Caco-2 (cell line): ENCODE data around the gene ANKRD34B. TPM values are rescaled to one million over a fixed set of nuclear protein-coding genes. Genes with fewer than 3 reads are reported as not detected.

Source experiments
- BruUV-seq: library from RNA; stranded (reverse); fragments of 400-500 nt; replicated peaks from 2 replicates; lab custom pipeline; 2021; lab: Mats Ljungman, UMichigan
- CTCF ChIA-PET: fragments of 300-600 bp; sonication (Branson Sonifier 250); formaldehyde crosslinking; loops from one replicate; lab custom pipeline; 2022; ENCODE audit warnings: antibody characterized with exemption; lab: Charles Lee
- POLR2A ChIA-PET: fragments of 300-600 bp; sonication (Branson Sonifier 250); formaldehyde crosslinking; loops from one replicate; lab custom pipeline; 2022; ENCODE audit warnings: antibody characterized with exemption; lab: Charles Lee
- DNase-seq, 2 experiments: peaks; one replicate each; pipeline versions ENCODE4 v3.0.0 to v3.0.0-alpha.2; 2020 to 2022
- H3K27me3 ChIP-seq: replicated peaks from 2 replicates; pipeline ENCODE4 v1.6.0; 2011; ENCODE audit warnings: low read length; ENCODE audit not compliant: control insufficient read depth, insufficient read depth
- H3K36me3 ChIP-seq: 2 replicates; pipeline ENCODE4 v1.5.1; 2011; ENCODE audit warnings: low read length; ENCODE audit not compliant: control insufficient read depth, insufficient read depth
- H3K4me1 ChIP-seq: fragments of 250-450 bp; sonication (Bioruptor Pico); 2 replicates; pipeline ENCODE4 v1.5.1; 2020; ENCODE audit warnings: mild to moderate bottlenecking
- H3K4me3 ChIP-seq: 2 replicates; pipeline ENCODE4 v1.5.1; 2011; ENCODE audit warnings: low read depth, mild to moderate bottlenecking, control low read depth, low read length
- H3K9me3 ChIP-seq: fragments of 250-450 bp; sonication (Bioruptor Pico); 2 replicates; pipeline ENCODE4 v1.5.1; 2020; ENCODE audit warnings: mild to moderate bottlenecking, moderate library complexity
- H3K27ac Mint-ChIP-seq: one replicate; pipeline ENCODE4 v1.8.0; 2022; ENCODE audit warnings: mixed read lengths; ENCODE audit not compliant: unreplicated experiment
- H3K27me3 Mint-ChIP-seq: one replicate; pipeline ENCODE4 v1.8.0; 2022; ENCODE audit warnings: mixed read lengths; ENCODE audit not compliant: insufficient read depth, unreplicated experiment
- H3K36me3 Mint-ChIP-seq: one replicate; pipeline ENCODE4 v1.8.0; 2022; ENCODE audit warnings: mild to moderate bottlenecking, mixed read lengths; ENCODE audit not compliant: insufficient read depth, unreplicated experiment
- H3K4me1 Mint-ChIP-seq: one replicate; pipeline ENCODE4 v1.8.0; 2022; ENCODE audit warnings: low read depth, mixed read lengths; ENCODE audit not compliant: unreplicated experiment
- H3K4me3 Mint-ChIP-seq: one replicate; pipeline ENCODE4 v1.8.0; 2022; ENCODE audit warnings: mild to moderate bottlenecking, moderate library complexity, mixed read lengths; ENCODE audit not compliant: unreplicated experiment
- H3K9me3 Mint-ChIP-seq: one replicate; pipeline ENCODE4 v1.8.0; 2022; ENCODE audit warnings: mixed read lengths; ENCODE audit not compliant: unreplicated experiment
- CTCF ChIP-seq, 2 experiments: fragments of 200-600 bp in 1 of 2; IDR thresholded peaks; 1 replicate in 1 of 2; 2 replicates in 1 of 2; pipeline versions ENCODE4 v1.5.1 to v1.8.0; 2011 to 2022; ENCODE audit warnings: antibody characterized with exemption in 1 of 2, control low read depth in 1 of 2, inconsistent platforms in 1 of 2, low read depth in 1 of 2, low read length in 1 of 2, mild to moderate bottlenecking in 1 of 2, moderate library complexity in 1 of 2; ENCODE audit not compliant: insufficient read depth in 1 of 2, severe bottlenecking in 1 of 2, unreplicated experiment in 1 of 2
- intact Hi-C: fragments of 100-400 bp; cut with micrococcal nuclease; formaldehyde crosslinking; loops from one replicate; pipeline ENCODE4 v1.10.0; 2022; ENCODE audit not compliant: unreplicated experiment
- total RNA-seq: library from RNA; stranded (reverse); gene quantifications from 2 replicates; pipeline ENCODE4 v1.2.3, GENCODE V29; 2022

Gene ANKRD34B
- total RNA-seq, 1 experiment from 2014 or later = 0.07 TPM

GRCh38 chr5:80566711-80567259 lies 3.3 kb downstream of the ANKRD34B start:
- no TSS peak for BruUV-seq
- no peaks in the 10 kb centered on the region for H3K9me3 Mint-ChIP-seq
- intact Hi-C loops = loop anchor here (10.0 kb wide), 1 partner anchor 82 kb away; the partner anchor contains the start of gene FAM151B
- H3K27ac Mint-ChIP-seq = no peak overlapping the region
- 0 out of 2 replicates have a peak, but pooled peaks cover 6% of the 10 kb centered on the region for H3K4me1 ChIP-seq
- H3K9me3 ChIP-seq = no peaks in the 10 kb centered on the region
- ChIA-PET POLR2A (no interaction called here), CTCF (no interaction called here)
- H3K27me3 Mint-ChIP-seq = peaks cover 30% of the 10 kb centered on the region
- no peak overlapping the region for H3K4me3 Mint-ChIP-seq
- H3K4me1 Mint-ChIP-seq = no peaks in the 10 kb centered on the region
- no peak overlapping the region for H3K4me3 ChIP-seq
- no peak for DNase-seq
- H3K36me3 ChIP-seq = no peaks in the 10 kb centered on the region
- no peak for TF ChIP-seq CTCF (IDR thresholded peaks at IDR 0.05; ENCODE audit: insufficient read depth in 1 of 2, low read depth in 1 of 2, low read length in 1 of 2, severe bottlenecking in 1 of 2, unreplicated experiment in 1 of 2)
- H3K27me3 ChIP-seq = peaks cover 2% of the 10 kb centered on the region
- H3K36me3 Mint-ChIP-seq = no peaks in the 10 kb centered on the region

- intact Hi-C loops = loop anchor here (10.0 kb wide), 1 partner anchor 81 kb away; the partner anchor contains the start of gene FAM151B
- POLR2A ChIA-PET = no interaction called here
- no peak for DNase-seq
- no peaks in the 10 kb centered on the region for H3K4me1 Mint-ChIP-seq
- BruUV-seq = no TSS peak
- Histone ChIP-seq H3K4me3 (no peak overlapping the region), H3K4me1 (0 out of 2 replicates have a peak, but pooled peaks cover 3% of the 10 kb centered on the region), H3K27me3 (peaks cover 2% of the 10 kb centered on the region), H3K36me3 (no peaks in the 10 kb centered on the region), H3K9me3 (no peaks in the 10 kb centered on the region)
- H3K4me3 Mint-ChIP-seq = no peak overlapping the region
- H3K36me3 Mint-ChIP-seq = no peaks in the 10 kb centered on the region
- TF ChIP-seq CTCF (IDR thresholded peaks at IDR 0.05; ENCODE audit: insufficient read depth in 1 of 2, low read depth in 1 of 2, low read length in 1 of 2, severe bottlenecking in 1 of 2, unreplicated experiment in 1 of 2) = no peak
- no peak overlapping the region for H3K27ac Mint-ChIP-seq
- peaks cover 30% of the 10 kb centered on the region for H3K27me3 Mint-ChIP-seq
- CTCF ChIA-PET = no interaction called here
- no peaks in the 10 kb centered on the region for H3K9me3 Mint-ChIP-seq
These were observed 4.8 kb downstream of the ANKRD34B start for GRCh38 chr5:80565330-80565729.

GRCh38 chr5:80559244-80559643 lies 10.8 kb downstream of the ANKRD34B start:
- ChIA-PET CTCF (no interaction called here), POLR2A (no interaction called here)
- intact Hi-C loops = no loop called here
- Histone ChIP-seq H3K4me1 (no peaks in the 10 kb centered on the region; the same call in 1 of the 2 replicates), H3K27me3 (no peaks in the 10 kb centered on the region; the same call in none of the 2 replicates), H3K4me3 (no peak overlapping the region), H3K9me3 (no peaks in the 10 kb centered on the region), H3K36me3 (no peaks in the 10 kb centered on the region)
- no peak overlapping the region for H3K4me3 Mint-ChIP-seq
- DNase-seq = no peak
- no peaks in the 10 kb centered on the region for H3K4me1 Mint-ChIP-seq
- no TSS peak for BruUV-seq
- H3K36me3 Mint-ChIP-seq = no peaks in the 10 kb centered on the region
- TF ChIP-seq CTCF (IDR thresholded peaks at IDR 0.05; ENCODE audit: insufficient read depth in 1 of 2, low read depth in 1 of 2, low read length in 1 of 2, severe bottlenecking in 1 of 2, unreplicated experiment in 1 of 2) = no peak
- H3K9me3 Mint-ChIP-seq = no peaks in the 10 kb centered on the region
- H3K27me3 Mint-ChIP-seq = peaks cover 28% of the 10 kb centered on the region
- H3K27ac Mint-ChIP-seq = no peak overlapping the region
